Dermis microvascular lymphatic vessel endothelial cell (primary cell): ENCODE results near the gene PRKN. TPM values are rescaled to one million over a fixed set of nuclear protein-coding genes. Genes with fewer than 3 reads are reported as not detected.

Experiments
- DNase-seq, 2 donors: peaks; one replicate each; pipeline versions ENCODE4 v3.0.0 to v3.0.0-alpha.2; 2010; ENCODE audit warnings: low read depth in 2 of 2
- total RNA-seq: library from RNA; depleted of rRNA; stranded (reverse); fragments of >200 nt; gene quantifications from 2 replicates; pipeline ENCODE4 v1.2.1, GENCODE V29; 2014

PRKN gene
- total RNA-seq, 1 donor from 2014 or later, result 0.39 TPM

DNA sequence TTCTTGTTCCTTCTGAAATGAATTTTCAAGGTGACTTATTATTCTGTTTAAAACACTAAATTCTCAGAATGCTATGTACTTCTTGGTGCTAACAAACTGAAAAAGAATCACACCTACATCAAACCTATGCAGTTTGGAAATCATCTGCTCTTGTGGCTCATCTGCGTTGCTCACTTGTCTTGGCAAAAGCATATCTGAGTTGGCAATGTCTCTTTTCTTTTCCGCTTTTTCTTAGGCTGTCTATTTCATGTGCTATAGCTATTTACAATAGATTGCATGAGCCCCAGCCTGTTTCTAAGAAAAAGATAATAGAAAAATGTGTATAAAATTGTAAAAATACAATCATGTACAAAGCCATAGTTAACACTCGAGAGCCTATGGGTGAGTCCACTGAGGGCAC is 1104.8 kb downstream of the PRKN start:
- DNase-seq, result no peak

DNA sequence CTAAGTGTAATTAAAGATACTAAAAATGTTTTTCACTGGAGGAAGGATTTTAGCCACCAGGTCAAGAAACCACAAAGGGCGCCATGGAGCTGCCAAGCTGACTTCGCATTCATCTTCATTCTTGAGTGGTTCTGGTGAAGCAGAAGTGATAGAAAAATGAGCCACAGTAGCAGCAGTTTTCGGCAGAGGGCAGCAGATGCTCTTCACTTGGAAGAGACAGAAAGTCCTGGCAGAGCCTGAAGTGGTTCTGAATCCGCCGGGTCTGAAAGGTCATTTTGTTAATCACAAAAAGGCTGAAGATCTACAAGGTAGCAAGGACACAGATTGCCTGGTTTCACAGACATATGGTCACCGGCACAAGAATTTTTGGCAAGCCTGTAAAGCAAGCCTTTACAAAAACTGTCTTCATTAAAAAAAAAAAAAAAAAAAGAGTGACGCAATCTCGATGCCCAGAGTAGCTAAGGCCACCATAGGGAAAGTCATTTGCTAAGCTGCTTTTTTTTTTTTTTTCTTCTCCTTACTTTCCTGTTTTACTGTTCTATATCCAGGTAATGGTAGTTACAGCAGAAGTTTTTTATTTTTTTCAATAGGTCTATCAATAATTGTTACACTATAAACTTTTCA is 1108.6 kb downstream of the PRKN start:
- no peak for DNase-seq

DNA sequence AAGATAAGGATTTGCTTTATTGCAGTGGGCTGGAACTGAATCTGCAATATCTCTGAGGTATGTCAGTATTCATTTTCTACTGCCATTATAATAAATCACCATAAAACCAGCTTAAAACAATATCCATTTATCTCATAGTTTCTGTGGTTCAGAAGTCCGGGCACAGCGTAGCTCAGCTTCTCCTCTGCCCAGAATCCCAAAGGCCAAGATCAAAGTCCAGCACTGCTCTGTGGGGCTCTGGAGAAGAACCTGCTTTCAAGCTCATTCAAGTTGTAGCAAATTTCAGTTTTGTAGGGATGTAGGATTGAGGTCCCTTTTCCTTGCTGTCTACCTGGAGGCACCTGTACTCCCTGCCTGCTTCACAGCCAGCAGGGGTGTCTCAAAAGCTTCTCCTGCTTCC is 1113.9 kb downstream of the PRKN start:
- no peak for DNase-seq

DNA sequence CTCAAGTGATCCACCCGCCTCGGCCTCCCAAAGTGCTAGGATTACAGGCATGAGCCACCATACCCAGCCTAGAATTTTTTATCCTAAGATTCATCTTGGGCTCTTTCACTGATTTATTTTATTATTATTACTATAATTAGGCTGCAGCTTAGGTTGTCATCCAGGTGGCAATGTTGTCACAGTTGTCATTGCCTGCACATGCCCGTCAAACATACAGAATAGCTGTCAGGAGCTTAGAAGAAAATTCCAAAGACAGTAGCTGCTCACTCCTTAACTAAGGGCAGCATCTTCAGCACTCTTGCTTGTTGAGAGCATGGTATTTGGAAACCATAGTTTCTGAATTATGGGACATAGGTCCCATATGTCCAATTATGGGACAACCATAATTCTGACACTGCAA is 1118.8 kb downstream of the PRKN start:
- DNase-seq, result no peak

DNA sequence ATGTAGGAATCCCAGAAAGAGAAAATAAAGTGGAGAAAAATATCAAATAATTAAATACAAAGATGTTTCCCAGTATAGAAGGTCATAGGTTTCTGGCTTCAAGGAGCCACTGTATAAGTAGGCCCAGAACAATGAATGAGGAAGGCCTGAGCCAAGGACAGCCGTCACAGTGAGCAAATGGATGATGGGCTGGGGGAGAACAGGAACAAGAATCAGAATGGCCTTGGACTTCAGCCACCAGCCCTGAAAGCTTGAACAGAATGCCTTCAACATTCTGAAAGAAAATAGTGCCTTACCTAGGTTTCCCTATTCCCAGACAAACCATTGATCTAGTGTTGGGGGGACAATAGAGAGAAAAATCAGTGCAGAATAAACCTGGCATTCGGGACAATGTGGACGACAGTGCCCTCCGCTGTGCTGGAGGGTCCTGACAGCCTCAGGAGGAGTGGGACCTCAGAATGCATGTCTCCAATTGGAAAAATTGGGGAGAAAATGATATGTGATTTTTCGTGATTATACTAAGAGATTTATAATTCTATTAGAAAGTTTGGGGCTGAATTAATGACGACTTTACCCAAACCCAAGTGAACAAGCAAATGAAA is 1119.8 kb downstream of the PRKN start:
- no peak for DNase-seq

DNA sequence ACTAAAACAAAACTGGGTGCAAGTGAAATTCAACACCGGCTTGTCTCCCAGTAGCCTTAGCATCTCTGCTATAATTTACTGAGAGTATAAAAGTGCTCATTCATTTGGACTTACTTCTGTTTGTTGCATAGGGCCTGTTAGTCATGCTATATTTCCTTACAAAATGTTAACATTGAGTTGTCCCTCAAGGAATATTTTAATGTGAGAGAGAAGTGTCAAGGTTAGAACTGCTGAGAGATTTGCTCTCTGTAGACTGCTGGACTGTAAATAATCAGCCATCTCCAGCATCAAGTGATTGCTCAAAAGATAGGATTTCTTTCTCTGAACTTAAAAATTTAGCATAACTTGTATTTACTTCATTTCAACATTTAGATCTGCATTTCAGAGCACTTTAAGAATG is 1125.2 kb downstream of the PRKN start:
- DNase-seq, result no peak

DNA sequence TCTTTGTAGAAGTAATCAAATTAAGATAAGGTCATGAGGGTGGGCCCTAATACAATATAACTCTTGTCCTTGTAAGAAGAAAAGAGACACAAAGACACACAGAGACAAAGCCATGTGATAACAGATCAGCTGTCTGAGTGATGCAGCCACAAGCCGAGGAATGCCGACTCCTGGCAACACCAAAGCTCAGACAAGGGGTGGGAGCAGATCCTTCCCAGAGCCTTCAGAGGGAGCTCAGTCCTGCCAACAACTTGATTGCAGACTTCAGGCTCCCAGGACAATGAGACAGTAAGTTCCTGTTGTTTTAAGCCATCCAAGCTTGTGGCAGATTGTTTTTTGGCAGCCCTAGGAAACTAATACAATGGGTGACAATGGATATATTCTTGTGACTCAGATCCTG is 1128.7 kb downstream of the PRKN start:
- DNase-seq, result peak; percentile 12 to 33

DNA sequence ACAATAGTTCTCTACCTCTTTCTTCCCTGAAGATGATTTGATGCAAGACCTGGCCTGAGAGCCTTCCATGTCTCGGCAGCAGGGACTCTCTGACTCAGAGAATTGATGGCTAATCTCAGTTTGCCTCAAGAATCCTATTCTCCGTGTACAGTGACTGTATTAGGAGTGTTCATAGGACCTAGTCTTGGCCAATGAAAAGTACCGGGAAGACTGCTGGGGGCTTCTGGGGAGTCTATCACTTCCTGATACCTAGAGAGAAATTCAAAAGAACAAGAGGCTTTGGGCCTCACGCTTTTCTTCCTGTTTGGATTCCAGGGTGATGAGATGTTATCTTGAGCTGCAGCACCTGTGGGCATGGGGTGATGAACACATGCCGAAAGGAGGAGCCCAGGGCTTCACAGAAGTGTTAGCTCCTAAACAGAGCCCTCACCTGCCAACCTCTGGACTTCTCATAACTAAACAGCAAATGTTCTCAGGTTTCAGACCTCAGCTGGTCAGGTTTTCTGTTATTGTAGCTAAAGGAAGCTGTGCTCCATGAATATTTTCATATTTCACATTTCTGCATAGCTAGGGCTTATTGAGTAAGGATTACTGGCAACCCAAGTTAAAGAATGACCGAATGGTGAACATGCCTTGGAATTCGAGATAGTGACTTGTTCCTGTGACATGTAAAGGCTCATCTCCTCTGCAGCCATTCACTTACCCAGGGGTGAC is 1130.6 kb downstream of the PRKN start:
- no peak for DNase-seq

DNA sequence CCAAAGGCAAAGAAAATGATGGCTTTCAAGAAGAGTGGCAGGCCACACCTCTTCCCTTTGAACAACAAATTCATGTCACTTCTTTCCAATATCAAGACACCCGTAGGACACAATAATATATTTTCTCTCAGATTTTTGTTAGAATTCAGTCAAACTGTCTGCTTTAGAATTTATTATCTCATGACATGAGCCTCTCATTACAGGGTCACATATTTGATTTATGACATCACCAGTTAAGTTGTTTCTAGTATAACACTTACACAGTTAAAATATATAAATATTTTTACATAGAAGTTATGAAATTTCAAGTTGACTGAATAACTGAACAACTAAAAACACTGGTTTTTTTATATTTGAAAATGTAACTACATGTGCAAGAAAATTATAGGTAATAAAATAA is 1133.2 kb downstream of the PRKN start:
- DNase-seq, result no peak

DNA sequence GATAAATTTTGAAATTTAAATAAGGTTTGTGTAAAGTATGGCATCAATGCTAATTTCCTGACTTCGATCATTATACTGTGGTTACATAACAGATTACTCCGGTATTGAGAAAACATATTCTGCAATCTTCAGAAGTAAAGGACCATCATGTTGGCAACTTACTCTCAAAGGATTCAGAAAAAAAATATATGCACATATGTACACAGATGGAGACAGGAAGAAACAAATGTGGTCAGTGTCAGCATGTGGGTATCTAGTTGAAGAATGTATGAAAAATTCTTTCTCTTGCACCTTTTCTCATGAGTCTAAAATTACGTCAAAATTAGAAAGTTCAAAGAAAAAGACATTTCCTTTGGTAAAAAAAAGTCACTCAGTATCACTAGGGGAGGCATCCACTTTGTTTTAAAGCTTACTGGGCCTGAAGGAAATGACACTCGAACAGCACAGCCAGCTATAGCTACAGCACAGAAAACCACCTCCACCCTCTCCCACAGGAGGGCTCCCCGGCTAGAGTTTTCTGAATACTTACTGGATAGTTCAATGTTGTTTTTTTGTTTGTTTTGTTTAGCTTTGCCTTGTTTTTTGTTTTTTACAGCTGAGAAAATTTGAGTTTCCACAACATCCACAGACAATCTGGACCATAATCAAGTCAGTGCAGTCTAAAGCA is 1136.5 kb downstream of the PRKN start:
- no peak for DNase-seq

DNA sequence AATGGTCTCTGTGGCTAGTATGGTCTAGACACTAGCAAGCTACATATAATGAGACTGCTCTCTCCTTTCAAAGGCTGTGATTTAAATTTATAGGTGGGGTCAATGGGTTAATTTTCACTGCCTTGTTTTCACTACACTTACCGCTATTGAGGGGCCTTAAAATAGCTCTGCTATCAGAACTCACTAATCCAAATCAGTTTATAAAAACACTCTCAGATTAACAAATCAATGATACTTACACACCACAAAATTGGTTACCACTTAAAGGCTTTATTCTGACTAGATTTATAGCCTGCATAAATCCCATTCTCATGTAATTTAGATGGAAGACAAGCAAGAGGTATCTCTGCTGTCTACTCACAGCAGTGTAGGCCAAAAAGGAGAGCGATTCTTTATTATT is 1140.7 kb downstream of the PRKN start:
- DNase-seq, result no peak

DNA sequence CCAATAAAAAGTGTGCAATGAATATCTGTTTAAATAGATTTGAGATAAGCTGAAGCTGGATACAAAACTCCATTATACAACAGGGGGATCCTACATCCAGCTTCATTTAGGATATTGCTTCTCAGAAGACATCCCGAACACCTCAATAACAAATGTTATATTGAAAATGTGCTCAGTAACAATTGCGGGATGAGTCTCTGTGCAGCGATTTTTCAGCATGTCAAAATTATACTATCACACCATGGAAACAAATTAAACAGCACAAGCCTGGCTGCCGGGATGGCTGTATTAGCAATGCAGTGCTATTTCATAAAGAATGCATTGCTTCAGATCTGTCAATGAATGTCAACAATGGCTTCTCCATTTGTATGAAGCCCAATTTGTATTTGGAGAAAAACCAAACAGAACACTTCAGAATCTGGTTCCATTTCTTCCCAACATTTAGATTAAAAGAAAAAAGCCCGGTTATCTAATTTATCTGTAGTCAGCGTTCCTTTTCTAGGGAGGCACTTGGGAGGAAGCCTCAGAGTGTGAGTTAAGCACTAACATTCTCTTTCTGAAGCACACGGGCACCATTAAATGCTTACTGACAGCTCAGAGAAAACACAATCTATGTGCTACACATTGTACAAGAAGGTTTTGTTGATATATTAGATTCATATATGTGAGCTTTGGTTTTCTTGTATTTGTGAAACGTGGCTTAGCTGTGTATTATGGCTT is 1142.8 kb downstream of the PRKN start:
- no peak for DNase-seq

DNA sequence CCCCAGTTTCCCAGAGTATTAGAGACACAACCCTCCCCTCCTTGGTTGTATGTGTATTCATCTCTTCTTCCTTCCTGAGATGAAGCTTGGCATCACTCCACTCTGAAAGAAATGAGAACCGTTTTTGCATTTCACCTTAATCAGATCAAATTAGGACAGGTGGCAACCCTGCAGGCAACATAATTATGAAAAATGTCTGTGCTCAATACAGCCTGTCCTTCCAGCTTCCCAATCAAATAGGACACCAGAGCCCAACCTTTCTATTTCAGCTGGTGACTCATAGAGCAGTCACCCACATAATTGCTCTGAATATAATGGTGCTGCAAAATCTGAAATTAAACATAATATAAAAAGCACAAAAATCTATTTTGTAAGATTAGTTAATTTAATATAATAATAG is 1143.5 kb downstream of the PRKN start:
- DNase-seq, result no peak

DNA sequence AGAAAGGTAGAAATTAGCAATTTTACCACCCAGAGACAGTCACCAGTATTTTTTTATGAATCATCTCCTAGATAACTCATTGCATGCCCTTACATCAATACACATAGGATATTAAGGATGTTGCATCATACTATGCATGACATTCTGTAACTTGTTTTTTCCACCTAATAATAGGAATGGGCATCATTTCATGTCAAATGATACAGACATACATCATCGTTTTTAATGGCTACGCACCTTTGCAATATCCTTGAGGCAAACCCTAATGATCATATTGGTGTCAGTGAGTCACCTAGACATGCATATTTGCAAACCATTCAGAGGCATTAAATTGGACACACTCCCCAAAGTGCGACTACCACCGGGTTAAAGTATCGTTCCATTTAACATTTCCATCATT is 1144.0 kb downstream of the PRKN start:
- DNase-seq, result no peak

DNA sequence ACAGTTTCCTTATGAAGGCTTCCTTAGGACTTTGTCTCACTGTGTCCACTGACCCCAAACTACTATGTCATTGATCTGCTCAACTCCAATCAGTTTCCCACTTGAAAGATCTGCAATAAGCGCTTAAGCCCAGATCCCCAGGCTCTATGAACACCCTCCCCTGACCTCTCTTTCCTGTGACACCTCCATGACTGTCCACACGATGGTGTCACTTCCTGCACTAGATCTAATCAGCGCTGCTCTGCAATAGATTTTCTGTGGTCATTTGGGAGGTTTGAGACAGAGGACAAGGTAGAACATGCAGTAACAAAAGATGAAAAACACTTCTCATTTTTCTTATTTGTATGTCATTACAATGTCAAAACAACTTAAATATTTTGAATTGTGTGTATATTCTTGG is 1149.1 kb downstream of the PRKN start:
- DNase-seq, result peak in 1 of 2 donors; percentile 10

DNA sequence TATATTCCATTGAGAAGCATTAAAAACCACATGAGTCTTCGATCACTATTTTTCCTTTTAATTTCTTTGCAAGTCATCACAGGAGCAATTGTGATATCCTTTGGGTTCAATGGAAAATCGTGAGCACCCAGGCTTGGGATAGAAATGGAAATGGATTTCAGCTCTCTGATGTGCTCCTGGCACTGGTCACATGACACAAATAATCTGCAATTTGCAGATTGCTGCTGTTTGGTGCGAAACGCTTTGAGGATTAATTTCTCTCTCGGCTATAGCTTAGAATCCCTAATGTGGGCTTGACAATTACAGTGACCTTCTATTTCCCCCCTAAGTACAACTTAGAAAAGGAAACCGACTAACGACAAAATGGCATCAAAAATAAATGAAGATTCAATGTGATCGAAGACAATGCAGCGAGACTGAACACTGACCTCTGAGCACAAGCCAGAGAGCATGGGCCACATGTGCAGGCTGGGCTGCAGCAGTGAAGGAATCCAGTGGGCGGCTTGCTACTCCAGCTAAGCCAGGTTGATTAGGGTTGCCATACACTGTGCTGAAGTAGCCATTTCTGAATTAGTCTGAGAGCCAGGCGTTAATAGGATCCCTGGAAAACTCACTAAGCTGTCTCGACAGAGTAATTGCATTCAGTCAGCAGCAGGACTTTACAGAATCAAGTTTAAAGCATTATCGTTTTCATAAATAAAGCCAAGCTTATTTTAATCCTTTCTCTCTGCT is 1151.9 kb downstream of the PRKN start:
- no peak for DNase-seq

DNA sequence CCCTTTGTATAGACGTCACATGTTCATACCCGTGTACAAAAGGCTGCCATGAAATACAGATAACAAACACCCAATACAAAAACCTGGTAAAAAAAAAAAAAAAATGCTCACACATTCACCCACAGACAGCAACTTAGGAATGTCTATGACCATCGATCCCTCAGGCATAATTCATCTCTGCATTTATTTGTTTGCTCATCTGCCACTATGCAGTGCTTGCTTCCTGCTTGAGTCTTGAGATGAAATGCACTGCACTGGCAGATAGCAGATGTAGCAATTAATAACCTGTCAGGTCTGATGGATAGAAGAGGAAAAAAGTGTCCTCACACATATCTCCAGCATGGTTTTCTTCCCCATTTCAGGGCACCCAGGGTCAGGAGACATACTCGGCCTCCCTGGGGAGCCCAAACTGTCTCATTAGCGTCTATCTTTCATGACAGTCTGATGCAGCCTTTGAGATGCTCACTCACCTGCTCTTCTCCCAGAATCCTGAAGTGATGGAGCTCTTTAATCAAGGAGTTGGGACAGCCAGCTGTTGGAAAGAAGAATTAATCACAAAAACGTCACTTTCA is 1158.6 kb downstream of the PRKN start:
- no peak for DNase-seq

DNA sequence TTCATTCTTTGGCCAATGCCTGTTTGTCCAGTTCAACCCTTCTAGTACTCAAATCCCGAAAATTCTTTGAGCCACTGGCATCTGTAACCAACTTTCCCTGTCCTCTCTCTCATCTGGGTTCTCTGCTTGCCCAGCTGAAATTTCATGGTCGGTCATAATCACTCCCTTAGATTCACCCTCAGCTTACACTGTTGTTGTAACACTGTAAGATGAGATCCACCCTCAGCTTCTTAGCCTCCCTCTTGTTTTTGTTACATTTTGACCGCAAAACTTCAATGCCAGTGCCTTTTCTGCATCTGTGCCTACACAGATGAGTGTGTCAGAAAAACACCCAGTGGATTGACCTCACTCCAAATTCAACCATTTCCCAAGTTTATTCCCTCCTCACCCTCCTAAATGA is 1162.6 kb downstream of the PRKN start:
- DNase-seq, result no peak

DNA sequence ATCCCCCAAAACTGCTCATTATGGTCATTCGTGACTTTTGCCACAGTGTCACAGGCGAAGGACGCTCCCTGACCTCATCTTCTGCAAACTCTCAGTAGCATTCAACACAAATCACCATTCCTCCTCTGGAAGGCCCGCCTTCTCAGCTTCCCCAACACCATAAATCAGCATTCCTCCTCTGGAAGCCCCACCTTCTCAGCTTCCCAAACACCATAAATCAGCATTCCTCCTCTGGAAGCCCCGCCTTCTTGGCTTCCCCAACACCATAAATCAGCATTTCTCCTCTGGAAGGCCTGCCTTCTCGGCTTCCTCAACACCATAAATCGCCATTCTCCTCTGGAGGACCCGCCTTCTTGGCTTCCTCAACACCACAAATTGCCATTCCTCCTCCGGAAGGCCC is 1165.7 kb downstream of the PRKN start:
- DNase-seq, result no peak

DNA sequence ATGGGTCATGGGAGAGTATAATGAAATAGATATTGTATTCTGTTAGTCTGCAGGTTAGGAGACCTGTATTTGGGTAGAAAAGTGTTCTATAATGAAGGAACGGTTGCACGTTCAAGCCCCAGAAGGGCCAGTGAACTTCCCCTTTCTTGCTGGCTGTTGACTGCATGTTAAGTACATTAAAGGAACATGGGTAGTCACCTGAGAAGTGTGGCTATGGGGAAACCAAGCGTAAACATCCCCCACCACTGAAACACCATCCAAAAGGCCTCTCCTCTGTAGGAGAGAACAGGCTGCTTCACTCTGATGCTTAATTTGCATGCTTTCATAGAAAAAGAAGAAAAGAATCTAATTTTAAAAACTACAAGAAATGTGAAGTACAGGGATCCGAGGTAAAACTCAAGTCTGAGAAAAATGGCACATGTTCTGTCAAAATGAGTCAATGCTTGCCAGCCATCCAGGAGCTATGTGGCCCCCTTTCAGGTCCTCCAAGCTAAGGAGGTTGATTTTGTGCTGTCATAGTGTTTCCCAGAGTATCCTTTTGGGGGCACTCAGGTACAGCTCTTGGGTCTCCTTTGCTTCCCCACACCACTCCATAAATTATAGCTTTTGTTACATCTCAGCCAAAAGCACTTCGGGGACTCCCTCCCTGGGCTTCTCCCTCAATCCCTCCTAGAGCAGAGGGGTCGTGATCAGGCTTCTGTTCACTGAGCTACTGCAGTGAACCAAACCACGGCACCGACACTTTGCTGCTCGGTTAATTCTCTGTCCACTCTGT is 1170.0 kb downstream of the PRKN start:
- DNase-seq, result no peak
